Measurements from ENCODE around the gene GRB14.

DNA sequence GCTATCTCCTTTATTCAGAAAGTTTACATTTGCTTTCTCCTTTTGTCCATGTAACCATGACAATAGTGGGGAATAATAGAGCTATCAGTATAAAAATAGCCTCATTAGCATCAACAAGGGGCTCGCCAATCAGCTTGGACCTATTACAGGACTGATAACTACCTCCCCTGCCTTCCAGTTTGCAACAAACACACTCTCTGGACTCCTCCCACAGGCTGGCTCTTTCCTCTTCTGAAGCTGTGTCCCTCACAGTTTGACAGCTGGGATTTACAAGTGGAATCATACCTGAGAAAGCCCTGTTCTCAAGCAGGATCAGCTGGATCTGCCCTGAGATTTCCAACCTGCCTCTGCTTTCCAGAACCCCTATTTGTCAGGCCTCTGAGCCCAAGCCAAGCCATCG lies 162.5 kb downstream of the GRB14 start:
- TF ChIP-seq CTCF (IDR thresholded peaks at IDR 0.05 in 4 of 5, conservative IDR thresholded peaks at IDR 0.05 in 1 of 5) (no peak), POLR2A (IDR thresholded peaks at IDR 0.05) (no peak)
